Stimulated activated CD4-positive, alpha-beta T cell treated with anti-CD3 and anti-CD28 coated beads, Interleukin-4, amount 100 ng/mL, for 24 hours (primary cell): Measurements from ENCODE around the gene NAV2.

Experiments
- DNase-seq: peaks from one replicate; pipeline ENCODE4 v3.0.0-alpha.2; 2020

The NAV2 gene

DNA sequence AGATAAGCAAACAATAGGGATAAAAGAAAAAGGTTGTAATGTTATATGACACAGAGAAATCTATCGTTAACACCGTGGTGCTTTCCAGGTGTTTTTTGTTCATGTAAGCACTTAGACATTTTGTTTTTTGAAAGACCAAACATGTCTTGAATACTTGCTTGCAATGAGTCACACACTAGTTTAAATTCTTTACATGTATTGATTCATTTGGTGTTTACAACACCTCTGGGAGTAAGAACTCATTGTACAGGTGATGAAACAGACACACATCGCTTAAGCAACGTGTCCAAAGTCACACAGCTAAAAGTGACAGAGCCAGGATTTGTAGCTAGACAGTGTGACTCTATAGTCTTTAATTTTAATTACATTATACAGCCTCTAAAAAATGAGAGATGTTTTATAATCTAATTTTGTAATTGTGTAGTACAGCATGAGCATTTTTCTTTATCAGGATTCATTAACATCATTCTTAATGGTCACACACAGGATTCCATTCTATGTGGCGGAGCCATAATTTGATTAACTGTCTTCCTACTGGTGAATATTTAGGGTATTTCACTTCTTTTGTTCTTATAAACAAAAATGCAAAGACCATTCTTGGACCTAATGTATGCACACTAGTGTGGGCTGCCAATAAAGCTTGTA lies 298.8 kb downstream of the NAV2 start:
- no peak for DNase-seq

DNA sequence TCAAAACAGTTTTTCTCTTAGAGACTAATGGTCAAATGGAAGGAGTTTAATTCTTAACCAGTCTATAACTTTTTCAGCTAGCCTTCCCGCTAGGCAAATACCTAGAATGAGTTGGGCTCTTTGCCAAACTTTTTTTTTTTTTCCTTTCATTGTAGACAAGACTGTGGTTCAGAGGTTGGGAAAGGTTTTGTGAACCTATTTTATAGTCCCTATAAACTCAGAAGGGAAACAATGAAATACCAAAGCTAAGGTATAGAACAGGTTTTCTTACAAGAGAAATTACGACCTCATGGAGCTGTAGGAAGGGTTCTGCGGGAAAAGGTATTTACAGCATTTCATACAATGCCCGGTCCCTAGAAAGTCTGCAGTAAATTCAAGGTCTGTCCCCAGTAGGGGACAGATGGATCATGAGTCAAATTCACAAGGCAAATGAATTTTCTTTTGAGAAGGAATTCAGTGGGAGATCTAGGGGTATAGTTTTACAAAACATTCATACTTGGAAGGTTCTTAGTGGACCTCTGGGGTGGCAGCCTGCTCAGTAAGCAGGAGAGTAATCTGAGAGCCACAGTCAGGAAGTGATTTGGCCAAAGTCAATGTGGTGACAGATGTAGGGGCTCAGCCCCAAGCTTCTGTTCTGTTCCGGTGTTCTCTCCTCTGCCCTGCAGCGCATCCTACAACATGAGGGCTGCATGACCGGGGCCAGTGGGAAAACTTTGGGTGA lies 300.9 kb downstream of the NAV2 start:
- no peak for DNase-seq

DNA sequence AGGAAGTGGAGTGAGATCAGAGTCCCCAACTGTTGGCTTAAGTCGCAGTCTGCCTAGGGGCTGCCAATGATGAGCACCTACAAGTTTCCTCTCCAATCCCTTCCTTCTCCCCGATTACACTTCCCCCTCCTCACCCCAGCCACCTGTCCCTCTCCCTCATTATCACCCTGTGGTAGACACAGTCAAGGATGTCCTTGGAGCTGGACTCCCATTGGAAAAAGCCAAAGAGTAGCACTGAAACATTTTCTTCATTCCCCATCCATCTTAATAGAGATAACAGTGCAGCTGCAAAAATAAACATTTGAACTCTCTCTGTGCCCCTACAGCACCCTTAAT lies 301.4 kb downstream of the NAV2 start:
- DNase-seq = no peak

DNA sequence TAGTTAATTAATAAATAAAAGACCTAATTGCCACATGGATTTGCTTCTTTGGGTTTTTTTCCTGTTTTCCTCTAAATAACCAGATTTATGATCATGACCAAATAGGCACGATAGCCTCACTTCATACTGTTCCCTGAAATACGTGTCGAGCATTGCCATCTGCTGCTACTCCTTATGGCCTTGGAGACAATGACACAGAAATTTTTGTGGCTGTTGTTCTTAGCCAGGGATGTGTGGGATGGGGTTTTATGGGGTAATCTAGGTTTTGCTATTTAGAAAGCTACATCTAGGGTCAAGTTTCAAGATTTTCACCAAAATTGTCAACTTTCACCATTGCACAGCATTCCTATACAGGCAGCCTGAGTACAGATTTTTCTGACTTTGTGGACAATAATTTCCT lies 302.5 kb downstream of the NAV2 start:
- no peak for DNase-seq

DNA sequence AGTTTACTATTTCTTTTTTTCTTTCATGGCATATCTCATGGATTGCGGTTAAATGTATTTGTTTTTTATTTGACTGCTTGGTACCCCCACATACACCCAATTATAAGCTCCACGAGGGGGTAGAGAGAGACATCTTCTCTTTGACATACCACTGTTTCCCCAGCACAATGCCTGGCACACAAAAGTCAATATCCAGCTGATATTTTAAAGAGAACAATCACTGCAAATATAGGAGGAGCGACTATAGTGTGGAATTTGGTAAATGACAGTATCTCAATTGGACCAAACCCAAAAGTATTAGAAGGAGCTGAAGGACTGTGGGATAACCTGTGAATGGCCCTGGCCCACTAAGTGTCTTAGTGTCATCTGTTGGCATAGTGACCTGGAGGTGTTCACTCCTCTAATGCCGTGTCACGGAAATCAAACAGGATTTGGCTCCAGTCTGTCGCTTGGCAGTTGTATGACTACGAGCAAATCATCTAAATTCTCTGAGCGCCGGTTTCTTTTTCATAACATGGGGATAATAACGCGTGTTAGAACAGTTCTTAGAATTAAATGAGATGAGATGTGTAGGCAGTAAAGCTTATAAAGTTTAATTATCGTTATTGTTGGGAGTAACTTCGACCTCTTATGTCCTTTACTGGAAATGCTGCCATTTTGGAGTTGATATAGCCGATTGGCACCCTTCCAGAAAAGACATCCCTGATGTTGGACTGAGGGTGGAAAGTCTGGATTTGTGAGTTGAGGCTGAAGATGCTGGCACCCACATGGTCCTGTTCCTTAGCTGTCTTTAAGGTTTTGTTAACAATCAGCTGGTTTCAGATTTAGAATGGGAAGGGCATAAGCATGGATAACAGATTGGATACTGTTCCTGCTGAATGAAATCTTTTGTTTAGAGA lies 303.1 kb downstream of the NAV2 start:
- DNase-seq = no peak

DNA sequence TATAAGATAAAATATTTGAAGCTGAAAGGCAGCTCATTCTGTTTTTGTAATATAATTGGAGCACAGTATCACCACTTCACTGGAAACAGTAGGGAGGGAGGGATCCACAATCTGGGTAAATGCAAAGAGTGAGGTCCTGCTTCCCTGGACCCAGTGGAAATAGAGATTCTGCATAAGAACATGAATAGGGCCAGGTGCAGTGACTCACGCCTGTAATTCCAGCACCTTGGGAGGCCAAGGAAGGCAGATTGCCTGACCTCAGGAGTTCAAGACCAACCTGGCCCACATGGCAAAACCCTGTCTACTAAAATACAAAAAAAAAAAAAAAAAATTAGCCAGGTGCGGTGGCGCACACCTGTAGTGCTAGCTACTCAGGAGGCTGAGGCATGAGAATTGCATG lies 303.9 kb downstream of the NAV2 start:
- DNase-seq = no peak

DNA sequence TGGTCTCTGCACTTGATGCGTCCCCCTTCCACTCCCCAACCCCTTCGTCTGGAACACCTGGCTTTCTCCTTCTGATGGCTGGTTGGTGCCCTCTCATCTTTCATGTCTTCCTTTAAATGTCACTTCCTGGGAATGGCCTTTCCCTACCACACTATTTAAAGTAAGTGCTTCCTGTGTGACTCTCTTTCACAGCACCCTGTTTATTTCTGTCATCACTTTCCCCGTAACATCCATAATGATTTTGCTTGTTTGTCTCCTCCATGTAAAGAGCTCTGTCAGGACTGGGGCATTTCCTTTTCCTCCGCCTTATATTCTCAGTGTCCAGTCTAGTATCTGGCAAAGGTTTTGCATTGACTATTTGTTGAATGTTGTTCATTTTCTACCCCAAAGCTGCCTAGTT lies 304.7 kb downstream of the NAV2 start:
- no peak for DNase-seq

DNA sequence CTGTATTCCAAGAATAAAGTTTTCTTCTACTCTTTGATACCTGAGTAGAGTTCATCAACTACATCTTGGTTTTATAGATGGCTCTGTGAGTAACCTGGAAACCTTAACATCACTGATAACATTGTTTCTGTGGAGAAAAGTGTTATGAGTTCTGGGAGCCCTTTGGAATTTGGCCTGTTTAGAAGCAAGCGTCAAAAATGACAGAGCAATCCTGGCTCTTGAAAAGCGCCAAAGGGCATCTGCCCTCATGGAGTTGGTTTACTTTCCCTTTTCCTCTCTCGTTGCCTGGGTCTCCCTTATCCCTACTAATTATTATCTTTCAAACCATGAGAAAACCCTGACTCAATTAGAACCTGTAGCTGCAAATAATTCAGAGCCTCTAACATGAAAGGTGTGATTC lies 307.6 kb downstream of the NAV2 start:
- DNase-seq = no peak

DNA sequence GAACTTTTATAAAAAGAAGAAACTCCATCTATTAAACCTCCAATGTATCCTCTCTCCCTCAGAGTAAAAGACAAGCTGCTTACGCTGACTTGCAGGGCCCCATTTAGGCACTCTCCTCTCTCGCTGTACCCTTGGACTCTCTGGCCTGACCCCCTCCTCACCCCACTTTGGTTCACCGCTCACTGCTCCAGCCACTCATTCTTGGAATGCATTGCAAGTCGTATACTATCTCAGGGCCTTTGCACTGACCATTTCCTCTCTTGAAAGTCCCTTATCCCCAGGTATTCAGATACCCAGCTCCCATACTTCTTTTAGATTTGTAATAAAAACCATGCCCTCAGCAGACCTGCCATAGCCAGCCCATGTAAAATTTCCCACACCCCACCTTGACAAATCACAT lies 308.1 kb downstream of the NAV2 start:
- DNase-seq = no peak

DNA sequence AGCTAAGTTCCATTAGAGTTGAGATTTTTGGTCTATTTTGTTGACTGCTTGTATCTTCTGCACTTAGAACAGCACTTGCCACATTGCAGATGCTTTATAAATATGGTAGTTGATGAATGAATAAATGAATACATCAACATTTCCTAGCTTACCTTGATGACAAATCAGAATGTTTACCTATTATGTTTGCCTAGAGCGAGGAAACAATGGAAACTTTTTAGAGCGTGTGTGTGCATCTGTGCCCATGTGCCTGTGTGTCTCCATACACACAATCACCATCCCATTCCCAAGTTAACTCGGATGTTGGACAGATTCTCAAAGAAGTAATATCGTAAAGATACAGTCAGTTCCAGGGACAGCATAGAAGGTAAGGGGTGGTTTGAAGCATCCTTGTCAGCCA lies 308.6 kb downstream of the NAV2 start:
- no peak for DNase-seq

DNA sequence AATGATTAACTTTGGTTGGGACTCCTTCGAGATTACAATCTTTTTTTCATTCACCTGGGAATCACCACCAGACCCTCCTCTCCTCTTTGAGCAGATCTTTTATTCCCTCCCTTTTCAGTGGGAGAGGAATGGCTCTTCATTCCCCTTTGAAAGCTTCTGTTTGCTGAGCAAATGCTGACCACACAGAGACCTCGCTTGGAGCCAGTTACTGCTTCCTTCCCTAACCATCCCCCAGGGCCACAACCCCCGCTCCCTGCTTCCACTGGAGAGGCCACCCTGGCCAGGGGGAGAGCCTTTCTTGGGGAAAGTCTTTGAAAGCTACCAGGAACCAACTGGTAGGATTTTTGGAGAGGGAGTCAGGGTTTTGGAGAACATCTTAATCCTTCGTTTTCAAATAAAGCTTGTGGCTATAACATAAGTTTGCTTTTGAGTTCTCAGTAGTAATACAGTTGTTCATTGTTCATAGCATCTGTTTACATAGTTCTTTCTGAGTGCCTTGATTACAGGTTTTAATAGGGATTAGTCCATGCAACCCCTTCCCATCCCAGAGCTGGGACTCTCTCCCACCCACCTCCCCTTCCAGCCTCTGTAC lies 309.2 kb downstream of the NAV2 start:
- no peak for DNase-seq

DNA sequence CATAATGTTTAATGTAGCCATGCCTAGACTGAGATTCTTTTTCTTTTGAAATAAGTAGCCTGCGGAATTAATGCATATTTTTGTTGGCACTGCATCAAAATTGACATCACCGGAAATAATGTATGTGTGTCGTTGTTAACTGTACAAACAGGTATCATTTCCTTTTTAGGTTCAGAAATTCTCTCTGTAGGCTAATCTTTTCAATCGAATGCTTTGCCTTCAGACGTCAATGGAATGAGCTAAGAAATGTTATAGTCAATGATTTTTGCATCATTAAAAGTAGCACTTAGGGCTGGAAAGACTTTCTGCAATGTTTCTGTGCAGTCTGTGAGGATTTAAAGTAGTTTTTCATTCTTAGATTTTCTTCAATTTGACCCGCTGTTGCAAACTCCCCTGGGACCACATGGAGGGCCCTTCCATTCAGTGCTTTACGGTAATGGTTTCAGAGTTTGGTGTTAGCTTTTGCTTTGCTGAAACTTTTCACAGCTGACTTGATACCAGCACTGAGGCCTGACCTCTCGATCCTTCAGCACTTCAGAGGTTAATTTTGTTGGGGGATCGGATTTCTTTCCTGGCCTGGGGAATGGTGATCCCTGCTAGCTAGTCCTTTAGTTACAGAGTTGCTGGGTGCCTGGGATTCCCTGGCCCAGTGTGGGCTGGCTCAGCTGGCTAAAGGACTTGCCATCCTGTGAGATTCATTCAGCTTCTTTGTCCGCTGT lies 309.9 kb downstream of the NAV2 start:
- no peak for DNase-seq

DNA sequence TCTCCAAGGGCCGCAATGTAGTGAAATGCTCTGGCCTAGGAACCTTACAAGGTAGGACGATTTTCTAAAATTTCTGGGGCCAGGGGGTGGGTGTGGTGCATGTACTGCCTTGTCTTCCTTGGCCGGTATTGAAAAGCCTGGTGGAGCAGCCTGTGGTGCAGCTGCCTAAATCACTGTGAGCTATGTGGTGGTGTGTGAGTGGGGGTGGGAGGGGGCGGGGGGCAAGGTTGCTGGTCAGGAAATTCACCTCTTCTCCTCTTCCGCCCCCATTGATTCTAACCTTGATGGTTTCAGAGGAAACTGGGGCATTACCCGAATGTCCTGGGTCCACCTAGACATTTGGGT lies 310.4 kb downstream of the NAV2 start:
- no peak for DNase-seq

DNA sequence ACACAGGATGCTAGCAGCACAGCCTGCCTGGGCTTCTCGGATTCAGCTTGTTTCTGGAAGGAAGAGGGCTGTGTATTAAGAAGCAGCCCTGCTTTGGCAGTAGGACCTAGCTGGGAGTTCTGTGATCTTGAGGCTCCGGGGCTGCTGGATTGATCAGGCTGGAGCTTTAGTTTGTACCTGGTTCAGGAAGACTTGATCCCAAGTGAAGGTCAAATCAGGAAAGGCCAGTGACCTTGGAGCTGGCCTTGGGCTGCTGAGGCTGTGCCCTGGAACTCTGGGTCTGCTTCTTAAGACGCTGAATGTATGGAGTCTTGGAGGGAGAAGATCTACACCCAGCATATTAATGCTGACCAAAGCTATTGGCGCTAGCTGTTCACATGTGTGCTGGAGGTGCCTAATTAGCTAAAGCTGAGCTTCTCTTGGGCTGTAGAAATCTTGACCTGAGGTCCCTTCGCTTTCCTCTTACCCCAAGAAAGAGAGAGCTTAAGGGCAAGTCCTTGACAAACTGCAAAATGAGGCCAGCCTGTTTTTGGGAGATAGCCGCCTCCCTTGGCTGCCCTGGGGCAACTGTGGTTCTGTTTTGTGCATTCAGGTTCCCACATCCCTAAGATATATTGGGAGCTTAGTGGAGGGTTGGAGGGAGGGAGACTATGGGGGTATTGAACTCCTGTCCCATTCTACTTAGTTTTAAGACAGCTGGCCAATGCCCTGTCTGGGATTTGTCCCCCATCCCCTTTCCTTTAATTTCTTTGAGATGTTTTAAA lies 311.7 kb downstream of the NAV2 start:
- no peak for DNase-seq

DNA sequence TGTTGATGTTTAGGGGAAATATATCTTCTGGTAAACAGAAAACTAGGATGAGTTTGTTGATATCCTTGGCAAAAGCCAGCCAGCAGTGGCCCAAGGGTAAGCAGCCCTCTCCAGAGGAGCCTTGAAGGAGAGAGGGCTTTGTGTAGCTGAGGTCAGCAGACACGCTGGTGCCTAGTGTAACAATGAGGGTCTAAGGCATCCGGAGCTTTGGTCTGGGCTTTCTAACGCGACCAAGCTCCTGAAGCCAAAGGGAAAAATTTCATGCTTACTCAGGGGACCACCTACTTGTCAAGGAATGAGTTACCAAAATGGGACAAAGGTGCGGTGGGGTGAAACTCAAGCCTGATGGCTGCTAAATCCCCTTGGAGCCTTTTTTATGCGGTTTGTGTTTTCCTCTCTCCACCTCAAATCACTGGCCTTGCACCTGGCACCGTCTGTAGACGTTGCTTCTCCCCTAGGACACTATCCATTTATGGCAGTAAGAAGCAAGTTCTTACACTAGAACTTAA lies 312.7 kb downstream of the NAV2 start:
- DNase-seq = no peak

DNA sequence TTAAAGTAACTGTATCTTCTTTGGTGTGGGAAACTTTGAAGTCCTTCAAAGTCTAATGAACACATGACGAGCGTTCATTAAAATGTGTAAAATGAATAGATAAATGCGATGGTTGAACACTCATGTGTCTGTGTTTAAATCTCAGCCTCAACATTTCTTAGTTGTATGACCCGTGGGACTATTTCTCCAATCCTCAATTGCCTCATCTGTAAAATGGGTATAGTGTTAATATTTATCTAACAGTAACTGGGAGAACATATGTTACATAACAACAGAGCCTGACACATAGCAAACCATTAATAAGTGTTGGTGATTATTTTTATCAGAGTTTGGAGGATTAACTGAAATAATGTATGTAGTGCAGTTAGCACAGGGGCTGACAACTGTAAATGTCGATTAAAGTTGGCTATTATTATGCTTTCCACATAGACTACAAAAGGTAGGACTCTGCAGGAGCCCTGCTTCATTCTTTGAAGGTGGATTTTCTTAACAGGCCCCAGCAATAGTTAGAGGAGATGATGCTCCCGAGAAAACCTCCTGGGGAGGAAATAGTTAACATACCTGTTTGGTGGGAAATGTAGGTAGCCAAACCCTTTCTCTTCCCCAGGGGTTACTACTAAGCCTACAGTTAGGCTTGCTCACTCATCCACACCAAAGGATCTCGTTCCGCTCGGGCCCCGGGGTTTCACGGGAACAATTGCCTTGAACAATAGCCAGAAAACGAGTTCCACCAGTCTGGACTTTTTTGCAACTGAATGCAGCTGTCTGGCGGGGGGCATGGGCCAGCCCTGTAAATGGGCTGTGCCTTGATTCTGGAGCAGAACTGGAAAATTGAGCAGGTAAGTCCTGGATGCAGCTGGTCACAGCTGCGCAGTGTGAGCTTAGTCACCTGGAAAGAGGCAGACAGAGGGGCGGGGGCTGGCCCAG lies 314.3 kb downstream of the NAV2 start:
- no peak for DNase-seq

DNA sequence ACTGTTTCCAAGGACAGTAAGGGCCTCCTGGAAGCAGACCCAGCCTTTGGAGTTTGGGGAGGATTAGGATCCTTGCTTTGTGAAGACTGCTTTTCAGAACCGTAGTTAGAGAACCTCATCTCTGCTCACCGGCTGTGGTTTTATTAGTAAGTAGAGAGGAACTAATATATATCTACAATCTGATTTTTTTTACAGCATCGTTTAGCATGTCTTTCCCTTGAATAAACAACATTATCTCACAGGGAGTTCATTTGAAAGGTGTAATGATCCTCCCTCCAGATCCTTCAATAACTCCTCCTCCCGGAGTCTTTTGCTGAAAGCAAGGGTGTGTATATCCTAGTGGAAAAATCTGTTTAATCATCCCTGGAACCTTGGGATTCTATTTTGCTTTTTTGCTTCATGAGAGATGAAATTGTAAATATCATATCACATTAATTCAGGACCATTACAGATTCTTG lies 314.9 kb downstream of the NAV2 start:
- DNase-seq = no peak

DNA sequence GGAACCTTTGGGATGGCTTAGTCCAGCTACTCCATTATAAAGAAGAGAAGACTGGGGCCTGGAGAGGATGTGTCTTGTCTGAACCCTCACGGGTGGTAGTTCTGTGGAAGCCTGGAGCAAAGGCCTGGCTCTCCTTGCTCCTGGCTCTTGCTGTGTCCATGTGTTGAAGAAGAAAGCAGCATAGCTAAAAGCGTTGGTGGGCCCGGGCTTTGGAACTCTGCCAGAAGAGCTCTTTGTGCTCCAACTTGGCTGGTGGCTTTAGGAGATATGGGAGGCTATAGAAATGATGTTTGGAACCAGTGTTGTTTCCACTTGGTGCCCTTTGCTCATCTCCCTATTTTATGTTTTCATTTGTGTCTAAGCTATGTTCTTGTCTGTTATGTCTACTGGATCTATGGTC lies 316.6 kb downstream of the NAV2 start:
- DNase-seq = no peak

DNA sequence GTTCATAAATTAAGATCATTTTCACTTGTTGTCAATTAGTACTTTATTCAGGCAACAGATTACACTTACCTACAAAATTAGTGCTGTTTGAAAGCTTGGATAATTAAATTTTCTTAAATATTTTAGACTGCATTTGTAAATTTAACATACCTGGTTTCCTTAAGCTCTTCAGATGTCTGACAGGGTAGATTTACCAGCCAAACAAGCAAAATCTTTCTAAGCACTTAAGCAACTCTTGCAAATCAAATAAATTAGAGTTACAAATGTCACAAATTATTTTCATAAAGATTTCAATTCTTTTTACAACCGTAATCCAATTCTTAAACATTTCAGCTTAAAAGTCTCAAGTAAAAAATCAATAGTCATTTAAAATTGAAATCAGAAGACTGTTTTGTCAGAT lies 317.8 kb downstream of the NAV2 start:
- DNase-seq = no peak

DNA sequence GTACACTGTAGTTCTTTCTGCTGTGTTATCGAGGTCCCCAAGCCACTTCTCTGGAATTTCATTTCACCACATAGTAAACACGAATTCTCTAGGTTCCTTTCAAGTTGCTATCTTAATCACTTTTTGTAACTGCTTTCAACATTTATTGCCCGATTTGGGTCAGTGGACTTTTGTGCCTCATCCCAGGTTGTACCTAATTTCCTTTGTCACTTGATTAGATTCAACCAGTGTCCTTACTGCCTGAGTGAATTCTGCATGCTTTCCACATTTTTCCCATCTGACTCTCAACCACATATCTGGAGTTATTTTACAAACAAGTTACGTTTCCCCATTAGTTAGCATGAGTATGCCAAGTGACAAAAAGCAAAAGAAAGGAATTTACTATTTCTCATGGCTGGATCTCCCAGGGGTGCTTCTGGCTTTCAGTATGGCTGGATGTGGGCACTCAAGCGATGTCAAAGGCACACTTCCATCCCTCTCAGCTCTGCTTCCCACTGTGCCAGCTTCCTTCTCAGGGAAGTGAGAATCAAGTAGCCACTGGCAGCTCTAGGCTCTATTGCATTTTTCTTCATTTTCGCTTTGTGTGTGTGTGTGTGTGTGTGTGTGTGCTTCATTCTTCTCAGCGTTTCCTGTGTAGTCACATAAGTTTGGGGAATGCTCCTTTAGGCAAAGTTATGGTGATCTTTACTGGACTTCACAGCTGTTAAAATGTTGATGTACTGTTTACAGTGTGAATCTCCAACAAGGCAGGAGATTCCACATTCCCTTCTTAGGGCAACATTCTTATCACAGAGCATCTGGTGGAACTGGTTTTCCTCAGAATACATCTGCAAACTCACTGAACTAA lies 318.7 kb downstream of the NAV2 start:
- DNase-seq = no peak
